Measurements from ENCODE around the gene REC8. TPM values are rescaled to one million over a fixed set of nuclear protein-coding genes. Genes with fewer than 3 reads are reported as not detected.

The REC8 gene
- polyA plus RNA-seq, 1 experiment, result 5.5 TPM

DNA sequence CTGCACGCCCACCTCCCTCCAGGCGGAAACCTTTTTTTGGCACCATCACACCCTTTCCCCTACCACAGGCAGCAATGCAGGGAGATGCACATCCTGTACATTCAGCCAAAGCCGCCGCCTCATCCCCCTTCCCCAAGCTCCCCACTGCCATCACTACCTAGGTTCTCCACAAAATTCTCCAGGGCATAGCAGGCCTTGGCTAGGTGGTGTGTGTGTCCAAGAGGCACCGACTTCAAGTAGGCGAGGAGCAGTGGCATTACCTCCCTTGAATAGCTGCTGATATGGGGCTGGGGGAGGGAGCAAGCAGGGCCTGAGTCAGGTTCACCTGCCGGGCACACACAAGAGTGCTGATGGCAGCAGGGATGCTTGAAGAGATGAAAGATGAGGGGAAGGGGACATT, 13.1 kb downstream of the REC8 start:
- TF ChIP-seq, protein P1, sequence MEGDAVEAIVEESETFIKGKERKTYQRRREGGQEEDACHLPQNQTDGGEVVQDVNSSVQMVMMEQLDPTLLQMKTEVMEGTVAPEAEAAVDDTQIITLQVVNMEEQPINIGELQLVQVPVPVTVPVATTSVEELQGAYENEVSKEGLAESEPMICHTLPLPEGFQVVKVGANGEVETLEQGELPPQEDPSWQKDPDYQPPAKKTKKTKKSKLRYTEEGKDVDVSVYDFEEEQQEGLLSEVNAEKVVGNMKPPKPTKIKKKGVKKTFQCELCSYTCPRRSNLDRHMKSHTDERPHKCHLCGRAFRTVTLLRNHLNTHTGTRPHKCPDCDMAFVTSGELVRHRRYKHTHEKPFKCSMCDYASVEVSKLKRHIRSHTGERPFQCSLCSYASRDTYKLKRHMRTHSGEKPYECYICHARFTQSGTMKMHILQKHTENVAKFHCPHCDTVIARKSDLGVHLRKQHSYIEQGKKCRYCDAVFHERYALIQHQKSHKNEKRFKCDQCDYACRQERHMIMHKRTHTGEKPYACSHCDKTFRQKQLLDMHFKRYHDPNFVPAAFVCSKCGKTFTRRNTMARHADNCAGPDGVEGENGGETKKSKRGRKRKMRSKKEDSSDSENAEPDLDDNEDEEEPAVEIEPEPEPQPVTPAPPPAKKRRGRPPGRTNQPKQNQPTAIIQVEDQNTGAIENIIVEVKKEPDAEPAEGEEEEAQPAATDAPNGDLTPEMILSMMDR (IDR thresholded peaks at IDR 0.05; ENCODE audit: insufficient read depth, low read depth, low read length), result no peak
- peaks cover 44% of the 10 kb centered on the region for H3K36me3 ChIP-seq (ENCODE audit: control insufficient read depth, insufficient read depth, low read length)
- DNase-seq (ENCODE audit: low read depth), result no peak
- POLR2A ChIA-PET, result no interaction called here
- no peak overlapping the region for H3K4me3 ChIP-seq (ENCODE audit: low read depth, low read length)
- H3K27me3 ChIP-seq (ENCODE audit: control insufficient read depth, insufficient read depth, low read length), result no peaks in the 10 kb centered on the region
- CTCF ChIA-PET, result interaction anchor here (1.2 to 1.6 kb wide), 3 partner anchors 24 to 127 kb away, joined by 3 to 4 read pairs (median 4); partner anchors contain the start of gene IRF9

DNA sequence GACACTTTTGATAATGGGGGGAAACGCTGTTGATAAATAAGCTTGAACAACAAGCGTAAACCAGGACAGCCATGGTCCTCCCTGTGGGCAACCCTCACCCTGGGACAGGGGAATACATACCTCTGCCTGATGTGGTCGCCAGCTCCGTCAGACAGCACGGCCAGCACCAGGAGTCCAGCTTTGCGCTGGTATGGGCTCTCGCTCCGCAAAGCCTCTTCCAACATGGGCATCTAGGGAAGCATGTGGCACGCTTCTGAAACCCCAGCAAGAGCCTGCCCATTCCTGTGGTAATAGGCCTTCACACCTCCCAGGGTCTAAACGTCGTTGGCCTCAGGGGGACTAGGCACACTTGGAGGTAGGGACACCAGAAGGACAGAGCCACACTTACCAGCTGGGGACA, 13.9 kb downstream of the REC8 start:
- TF ChIP-seq, protein P1 (IDR thresholded peaks at IDR 0.05; ENCODE audit: insufficient read depth, low read depth, low read length), result no peak
- Histone ChIP-seq H3K36me3 (ENCODE audit: control insufficient read depth, insufficient read depth, low read length) (peaks cover 42% of the 10 kb centered on the region), H3K4me3 (ENCODE audit: low read depth, low read length) (no peak overlapping the region), H3K27me3 (ENCODE audit: control insufficient read depth, insufficient read depth, low read length) (no peaks in the 10 kb centered on the region)
- no peak for DNase-seq (ENCODE audit: low read depth)
- ChIA-PET CTCF (interaction anchor here (1.2 to 1.6 kb wide), 3 partner anchors 25 to 128 kb away, joined by 3 to 4 read pairs (median 4); partner anchors contain the start of gene IRF9), POLR2A (no interaction called here)

DNA sequence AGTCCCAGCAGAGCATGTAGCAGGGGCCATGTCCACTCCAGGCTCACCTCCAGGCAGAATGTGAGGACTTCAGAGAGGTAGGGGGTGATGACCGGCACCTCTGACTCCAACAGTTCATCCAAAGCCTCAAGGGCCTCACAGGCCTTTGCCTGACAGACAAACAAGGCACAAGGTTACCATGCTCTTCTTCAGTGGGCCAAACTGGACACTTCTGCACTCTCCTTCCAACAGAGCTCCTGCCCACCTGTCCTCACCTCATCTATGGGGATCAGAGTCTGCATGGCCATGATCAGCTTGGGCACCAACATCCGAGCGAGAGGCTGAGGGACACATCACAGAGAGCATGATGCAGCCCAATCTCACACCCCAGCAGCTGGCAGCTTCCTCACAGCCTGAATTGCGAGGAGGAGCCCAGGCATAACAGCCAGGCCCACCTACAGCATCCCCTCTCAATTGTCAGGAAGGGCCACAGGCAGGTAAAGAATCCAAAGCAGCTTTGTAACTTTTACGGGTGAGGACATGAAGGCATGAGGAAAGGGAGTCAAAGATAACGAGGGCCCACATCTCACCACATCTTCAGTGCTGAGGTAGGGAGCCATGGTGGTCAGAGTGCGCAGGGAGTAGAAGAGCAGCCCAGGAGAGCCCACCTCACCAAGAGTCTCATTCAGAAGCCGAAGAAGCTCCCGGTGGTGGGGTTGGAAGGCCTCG, 15.1 kb downstream of the REC8 start:
- POLR2A ChIA-PET, result no interaction called here
- TF ChIP-seq, protein P1 (IDR thresholded peaks at IDR 0.05; ENCODE audit: insufficient read depth, low read depth, low read length), result no peak
- CTCF ChIA-PET, result interaction anchor here (1.0 to 2.7 kb wide), 2 partner anchors 26 to 129 kb away, joined by 4 to 18 read pairs; partner anchors contain the start of gene IRF9
- H3K27me3 ChIP-seq (ENCODE audit: control insufficient read depth, insufficient read depth, low read length), result no peaks in the 10 kb centered on the region
- H3K36me3 ChIP-seq (ENCODE audit: control insufficient read depth, insufficient read depth, low read length), result peaks cover 35% of the 10 kb centered on the region
- no peak overlapping the region for H3K4me3 ChIP-seq (ENCODE audit: low read depth, low read length)
- DNase-seq (ENCODE audit: low read depth), result no peak

DNA sequence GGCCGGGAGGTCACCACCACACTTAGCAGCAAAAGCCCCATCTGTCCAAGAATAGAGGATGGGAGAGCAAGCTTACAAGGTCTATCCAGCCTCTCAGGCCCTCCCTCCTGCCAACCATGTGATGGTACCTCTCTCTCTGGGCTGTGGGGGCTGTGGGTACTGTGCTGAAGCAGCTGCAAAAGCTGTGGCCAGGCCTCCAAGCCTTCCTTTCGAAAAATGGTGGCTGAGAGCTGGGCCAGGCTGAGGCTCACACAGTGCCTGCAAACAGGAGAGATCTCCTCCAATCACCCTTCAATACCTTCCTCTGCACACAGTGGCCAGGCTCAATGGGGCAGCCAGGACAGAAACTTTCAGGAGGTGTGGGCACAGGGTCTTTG, 15.6 kb downstream of the REC8 start:
- ChIA-PET CTCF (interaction anchor here (1.0 to 2.7 kb wide), 3 partner anchors 26 to 129 kb away, joined by 4 to 18 read pairs (median 5); partner anchors contain the start of genes EMC9 and IRF9), POLR2A (no interaction called here)
- Histone ChIP-seq H3K36me3 (ENCODE audit: control insufficient read depth, insufficient read depth, low read length) (peaks cover 34% of the 10 kb centered on the region), H3K27me3 (ENCODE audit: control insufficient read depth, insufficient read depth, low read length) (no peaks in the 10 kb centered on the region), H3K4me3 (ENCODE audit: low read depth, low read length) (peak overlapping the region; percentile 70; the same call in 1 of the 2 replicates)
- DNase-seq (ENCODE audit: low read depth), result no peak
- TF ChIP-seq, protein P1 (IDR thresholded peaks at IDR 0.05; ENCODE audit: insufficient read depth, low read depth, low read length), result no peak

DNA sequence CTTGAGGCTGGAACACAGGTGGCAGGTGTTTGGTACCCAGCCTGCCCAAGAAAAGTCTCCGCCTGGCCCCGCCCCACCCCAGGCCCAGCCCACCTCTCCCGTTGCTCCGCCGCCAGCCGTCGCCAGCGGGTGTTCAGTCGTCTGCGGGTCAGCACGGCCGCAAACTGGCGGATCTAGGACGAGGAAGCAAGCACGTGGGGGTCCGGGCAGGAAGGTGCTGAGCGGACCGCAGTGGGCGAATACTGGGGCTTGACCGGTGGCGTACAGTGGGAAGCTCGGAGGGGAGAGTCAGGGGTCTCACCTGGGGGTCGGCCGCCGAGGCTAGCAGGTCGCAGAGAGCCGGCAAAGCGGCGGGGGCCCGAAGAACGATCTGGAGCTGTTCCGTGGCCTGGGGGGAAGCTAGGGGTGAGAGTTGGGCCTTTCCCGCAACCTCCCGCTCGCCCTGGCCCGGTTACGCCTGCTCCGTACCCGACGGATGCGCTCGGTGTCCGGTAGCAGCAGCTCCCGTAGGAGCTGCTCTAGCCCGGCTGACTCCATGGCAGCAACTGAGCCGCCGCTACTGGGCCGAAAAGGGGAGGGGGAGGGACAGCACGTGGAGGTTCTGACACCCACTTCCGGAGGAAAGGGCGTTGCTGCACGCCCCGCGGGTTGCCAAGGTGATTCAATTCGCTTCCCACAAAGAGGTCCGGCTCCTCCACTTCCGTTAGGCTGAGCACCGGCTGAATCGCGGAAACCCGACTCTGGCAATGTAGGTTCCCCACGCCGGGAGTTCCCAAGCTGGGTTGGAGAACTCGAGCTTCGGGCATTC, 16.6 kb downstream of the REC8 start, which contains the start of gene IPO4:
Gene IPO4 (minus strand): TSS at position 566 of the 808 bp plus-strand sequence. CDS start 29 bp downstream, at position 537.
- CTCF ChIA-PET, result interaction anchor here (0.7 to 2.7 kb wide), 6 partner anchors 9 to 145 kb away, joined by 3 to 18 read pairs (median 4); partner anchors contain the start of genes EMC9, IRF9 and PSME1

More for the DNA sequence above, 16.6 kb downstream of the REC8 start, which contains the start of gene IPO4:
- POLR2A ChIA-PET, result no interaction called here
- TF ChIP-seq, protein P1 (IDR thresholded peaks at IDR 0.05; ENCODE audit: insufficient read depth, low read depth, low read length), result no peak
- H3K27me3 ChIP-seq (ENCODE audit: control insufficient read depth, insufficient read depth, low read length), result no peaks in the 10 kb centered on the region
- H3K36me3 ChIP-seq (ENCODE audit: control insufficient read depth, insufficient read depth, low read length), result peaks cover 32% of the 10 kb centered on the region
- DNase-seq (ENCODE audit: low read depth), result peak; percentile 79
- H3K4me3 ChIP-seq (ENCODE audit: low read depth, low read length), result peak within 1 kb of the TSS; percentile 70

Data from BJ (cell line).